Measurements from ENCODE around the gene KAT2B.

KAT2B gene

GRCh38 chr3:20007960-20008359, 32.3 kb upstream of the KAT2B start:
- H2BK120ac ChIP-seq (ENCODE audit: insufficient read depth, low read length, poor library complexity) = no peak overlapping the region
- H3K9me3 ChIP-seq (ENCODE audit: insufficient read depth, low read depth, low read length) = no peaks in the 10 kb centered on the region

GRCh38 chr3:20008646-20009045, 31.6 kb upstream of the KAT2B start:
- no peaks in the 10 kb centered on the region for H3K27me3 ChIP-seq (ENCODE audit: insufficient read depth, low read length)
- no peak for DNase-seq
- H3K9me3 ChIP-seq (ENCODE audit: insufficient read depth, low read depth, low read length) = no peaks in the 10 kb centered on the region
- no peak overlapping the region for H2AFZ ChIP-seq (ENCODE audit: insufficient read depth, low read length, poor library complexity)
- H2AK5ac ChIP-seq (ENCODE audit: low read length) = no peak overlapping the region
- H3K9ac ChIP-seq (ENCODE audit: low read length) = no peak overlapping the region
- no peak overlapping the region for H3K18ac ChIP-seq (ENCODE audit: low read length)
- H2BK120ac ChIP-seq (ENCODE audit: insufficient read depth, low read length, poor library complexity) = no peak overlapping the region
- H3K4me1 ChIP-seq (ENCODE audit: control insufficient read depth in 1 of 2, insufficient read depth in 2 of 2, low read length in 2 of 2) = no peaks in the 10 kb centered on the region
- H3K14ac ChIP-seq (ENCODE audit: low read length) = no peak overlapping the region
- H3K4ac ChIP-seq (ENCODE audit: low read depth, low read length) = no peak overlapping the region
- no peak overlapping the region for H3K4me2 ChIP-seq (ENCODE audit: low read length)
- H3K79me1 ChIP-seq (ENCODE audit: low read length) = no peaks in the 10 kb centered on the region
- H4K12ac ChIP-seq (ENCODE audit: low read depth, low read length) = no peak overlapping the region
- no peak overlapping the region for H4K8ac ChIP-seq (ENCODE audit: low read depth, low read length)
- no peak overlapping the region for H2BK5ac ChIP-seq (ENCODE audit: low read depth, low read length, poor library complexity)
- H3K4me3 ChIP-seq (ENCODE audit: low read depth, low read length) = no peak overlapping the region
- H3K79me2 ChIP-seq (ENCODE audit: control insufficient read depth, insufficient read depth, low read length, poor library complexity) = no peaks in the 10 kb centered on the region
- no peak overlapping the region for H4K91ac ChIP-seq (ENCODE audit: low read depth, low read length)
- H3K23ac ChIP-seq (ENCODE audit: low read length) = no peak overlapping the region
- H2BK12ac ChIP-seq (ENCODE audit: low read length) = no peak overlapping the region
- no peaks in the 10 kb centered on the region for H3K36me3 ChIP-seq (ENCODE audit: control insufficient read depth in 1 of 2, insufficient read depth in 2 of 2, low read length in 2 of 2)
- no CpG with 5 or more reads among the region's 2 CpGs for WGBS (ENCODE audit: extremely low coverage, insufficient coverage, insufficient read length)
- H3K27ac ChIP-seq (ENCODE audit: low read depth, low read length) = no peak overlapping the region

More at GRCh38 chr3:20007960-20008359, 32.3 kb upstream of the KAT2B start:
- Histone ChIP-seq H3K4me1 (ENCODE audit: control insufficient read depth in 1 of 2, insufficient read depth in 2 of 2, low read length in 2 of 2) (no peaks in the 10 kb centered on the region), H3K36me3 (ENCODE audit: control insufficient read depth in 1 of 2, insufficient read depth in 2 of 2, low read length in 2 of 2) (no peaks in the 10 kb centered on the region), H4K12ac (ENCODE audit: low read depth, low read length) (no peak overlapping the region), H3K79me2 (ENCODE audit: control insufficient read depth, insufficient read depth, low read length, poor library complexity) (no peaks in the 10 kb centered on the region), H3K4me2 (ENCODE audit: low read length) (no peak overlapping the region), H3K9ac (ENCODE audit: low read length) (no peak overlapping the region), H3K27me3 (ENCODE audit: insufficient read depth, low read length) (no peaks in the 10 kb centered on the region), H3K27ac (ENCODE audit: low read depth, low read length) (no peak overlapping the region), H3K4ac (ENCODE audit: low read depth, low read length) (no peak overlapping the region), H3K4me3 (ENCODE audit: low read depth, low read length) (no peak overlapping the region), H3K14ac (ENCODE audit: low read length) (no peak overlapping the region), H2BK5ac (ENCODE audit: low read depth, low read length, poor library complexity) (no peak overlapping the region), H2AFZ (ENCODE audit: insufficient read depth, low read length, poor library complexity) (no peak overlapping the region), H4K91ac (ENCODE audit: low read depth, low read length) (no peak overlapping the region), H4K8ac (ENCODE audit: low read depth, low read length) (no peak overlapping the region), H2BK12ac (ENCODE audit: low read length) (no peak overlapping the region), H3K18ac (ENCODE audit: low read length) (no peak overlapping the region), H2AK5ac (ENCODE audit: low read length) (no peak overlapping the region), H3K79me1 (ENCODE audit: low read length) (no peaks in the 10 kb centered on the region), H3K23ac (ENCODE audit: low read length) (no peak overlapping the region)
- no peak for DNase-seq
- no CpG with 5 or more reads among the region's 20 CpGs for WGBS (ENCODE audit: extremely low coverage, insufficient coverage, insufficient read length)

GRCh38 chr3:20012164-20012563, 28.1 kb upstream of the KAT2B start, which contains the start of gene PP2D1:
TSS of gene PP2D1 (minus strand) at chr3:20012264. CDS start at chr3:20012072, 192 bp downstream.
- Histone ChIP-seq H3K4ac (ENCODE audit: low read depth, low read length) (no peak within 1 kb of the TSS), H3K9me3 (ENCODE audit: insufficient read depth, low read depth, low read length) (no peaks in the 10 kb centered on the region), H2BK120ac (ENCODE audit: insufficient read depth, low read length, poor library complexity) (no peak within 1 kb of the TSS), H3K27ac (ENCODE audit: low read depth, low read length) (no peak within 1 kb of the TSS), H2BK5ac (ENCODE audit: low read depth, low read length, poor library complexity) (no peak within 1 kb of the TSS), H4K12ac (ENCODE audit: low read depth, low read length) (no peak within 1 kb of the TSS), H3K9ac (ENCODE audit: low read length) (no peak within 1 kb of the TSS), H3K4me3 (ENCODE audit: low read depth, low read length) (no peak within 1 kb of the TSS), H3K79me1 (ENCODE audit: low read length) (no peaks in the 10 kb centered on the region), H3K27me3 (ENCODE audit: insufficient read depth, low read length) (no peaks in the 10 kb centered on the region), H3K79me2 (ENCODE audit: control insufficient read depth, insufficient read depth, low read length, poor library complexity) (no peaks in the 10 kb centered on the region), H4K8ac (ENCODE audit: low read depth, low read length) (no peak within 1 kb of the TSS), H3K4me1 (ENCODE audit: control insufficient read depth in 1 of 2, insufficient read depth in 2 of 2, low read length in 2 of 2) (no peaks in the 10 kb centered on the region), H2AK5ac (ENCODE audit: low read length) (no peak within 1 kb of the TSS), H2AFZ (ENCODE audit: insufficient read depth, low read length, poor library complexity) (no peak within 1 kb of the TSS), H3K36me3 (ENCODE audit: control insufficient read depth in 1 of 2, insufficient read depth in 2 of 2, low read length in 2 of 2) (no peaks in the 10 kb centered on the region), H3K4me2 (ENCODE audit: low read length) (no peak within 1 kb of the TSS), H2BK12ac (ENCODE audit: low read length) (no peak within 1 kb of the TSS), H3K14ac (ENCODE audit: low read length) (no peak within 1 kb of the TSS), H4K91ac (ENCODE audit: low read depth, low read length) (no peak within 1 kb of the TSS), H3K23ac (ENCODE audit: low read length) (no peak within 1 kb of the TSS), H3K18ac (ENCODE audit: low read length) (no peak within 1 kb of the TSS)
- no CpG with 5 or more reads among the region's 4 CpGs for WGBS (ENCODE audit: extremely low coverage, insufficient coverage, insufficient read length)
- peak; percentile 22 to 26 for DNase-seq

GRCh38 chr3:20013396-20013795, 26.9 kb upstream of the KAT2B start:
- DNase-seq = no peak
- Histone ChIP-seq H3K4ac (ENCODE audit: low read depth, low read length) (no peak overlapping the region), H2BK120ac (ENCODE audit: insufficient read depth, low read length, poor library complexity) (no peak overlapping the region), H2BK12ac (ENCODE audit: low read length) (no peak overlapping the region), H3K79me1 (ENCODE audit: low read length) (no peaks in the 10 kb centered on the region), H3K9ac (ENCODE audit: low read length) (no peak overlapping the region), H3K79me2 (ENCODE audit: control insufficient read depth, insufficient read depth, low read length, poor library complexity) (no peaks in the 10 kb centered on the region), H3K23ac (ENCODE audit: low read length) (no peak overlapping the region), H3K4me2 (ENCODE audit: low read length) (no peak overlapping the region), H4K91ac (ENCODE audit: low read depth, low read length) (no peak overlapping the region), H2BK5ac (ENCODE audit: low read depth, low read length, poor library complexity) (no peak overlapping the region), H3K4me1 (ENCODE audit: control insufficient read depth in 1 of 2, insufficient read depth in 2 of 2, low read length in 2 of 2) (no peaks in the 10 kb centered on the region), H3K14ac (ENCODE audit: low read length) (no peak overlapping the region), H3K27ac (ENCODE audit: low read depth, low read length) (no peak overlapping the region), H4K12ac (ENCODE audit: low read depth, low read length) (no peak overlapping the region), H4K8ac (ENCODE audit: low read depth, low read length) (no peak overlapping the region), H3K27me3 (ENCODE audit: insufficient read depth, low read length) (no peaks in the 10 kb centered on the region), H3K9me3 (ENCODE audit: insufficient read depth, low read depth, low read length) (no peaks in the 10 kb centered on the region), H3K4me3 (ENCODE audit: low read depth, low read length) (no peak overlapping the region), H2AK5ac (ENCODE audit: low read length) (no peak overlapping the region), H3K18ac (ENCODE audit: low read length) (no peak overlapping the region), H2AFZ (ENCODE audit: insufficient read depth, low read length, poor library complexity) (no peak overlapping the region), H3K36me3 (ENCODE audit: control insufficient read depth in 1 of 2, insufficient read depth in 2 of 2, low read length in 2 of 2) (no peaks in the 10 kb centered on the region)
- no CpG with 5 or more reads among the region's 1 CpG for WGBS (ENCODE audit: extremely low coverage, insufficient coverage, insufficient read length)
